PC-3 (cell line): ENCODE results near the gene ATP5PB. TPM values are rescaled to one million over a fixed set of nuclear protein-coding genes. Genes with fewer than 3 reads are reported as not detected.

Experiments used
- ATAC-seq: fragments of 200-7000 bp; cut with Tn5 transposase; 2 replicates; pipeline ENCODE4 v1.9.1; 2020; ENCODE audit warnings: mild to moderate bottlenecking, moderate library complexity
- BruUV-seq: library from RNA; stranded (reverse); fragments of 400-500 nt; replicated peaks from 2 replicates; lab custom pipeline; 2021; lab: Mats Ljungman, UMichigan
- CTCF ChIA-PET: fragments of 300-600 bp; sonication (Branson Sonifier 250); formaldehyde crosslinking; loops from one replicate; lab custom pipeline; 2022; ENCODE audit warnings: antibody characterized with exemption; lab: Charles Lee
- POLR2A ChIA-PET: fragments of 300-600 bp; sonication (Branson Sonifier 250); formaldehyde crosslinking; loops from one replicate; lab custom pipeline; 2022; ENCODE audit warnings: antibody characterized with exemption; ENCODE audit not compliant: unreplicated experiment; lab: Charles Lee
- DNase-seq: peaks from one replicate; pipeline ENCODE4 v3.0.0-alpha.2; 2015
- H2AFZ ChIP-seq: fragments of 300-600 bp; sonication (generic); 2 replicates; pipeline ENCODE4 v1.6.0; 2016; ENCODE audit warnings: antibody characterized with exemption, low read length
- H3F3A ChIP-seq: fragments of 300-600 bp; sonication (generic); one replicate; pipeline ENCODE4 v1.6.0; 2017; ENCODE audit warnings: antibody characterized with exemption, low read length, control low read depth, mild to moderate bottlenecking; ENCODE audit not compliant: unreplicated experiment
- H3K27ac ChIP-seq: fragments of 300-600 bp; sonication (generic); 2 replicates; pipeline ENCODE4 v1.5.1; 2016; ENCODE audit warnings: mild to moderate bottlenecking, low read length
- H3K27me3 ChIP-seq: fragments of 300-600 bp; sonication (generic); 2 replicates; pipeline ENCODE4 v1.6.1; 2016; ENCODE audit warnings: low read length, mixed read lengths
- H3K36me3 ChIP-seq: fragments of 300-600 bp; sonication (generic); 2 replicates; pipeline ENCODE4 v1.6.1; 2016; ENCODE audit warnings: low read depth, mixed run types, low read length, mixed read lengths
- H3K4me1 ChIP-seq: fragments of 300-600 bp; sonication (generic); 2 replicates; pipeline ENCODE4 v1.5.1; 2016; ENCODE audit warnings: low read length; ENCODE audit not compliant: insufficient read depth
- H3K4me2 ChIP-seq: fragments of 300-600 bp; sonication (generic); 2 replicates; pipeline ENCODE4 v1.6.0; 2016; ENCODE audit warnings: low read length
- H3K4me3 ChIP-seq: fragments of 300-600 bp; sonication (generic); 2 replicates; pipeline ENCODE4 v1.5.1; 2016; ENCODE audit warnings: mild to moderate bottlenecking, low read length, mixed read lengths
- H3K79me2 ChIP-seq: fragments of 300-600 bp; sonication (generic); 2 replicates; pipeline ENCODE4 v1.6.1; 2017; ENCODE audit warnings: low read length, mixed read lengths
- H3K9ac ChIP-seq: fragments of 300-600 bp; sonication (generic); 2 replicates; pipeline ENCODE4 v1.6.0; 2016; ENCODE audit warnings: mild to moderate bottlenecking, low read length
- H3K9me2 ChIP-seq: fragments of 300-600 bp; sonication (generic); replicated peaks from 2 replicates; pipeline ENCODE4 v1.6.1; 2016; ENCODE audit warnings: mixed run types, low read length, mixed read lengths
- H3K9me3 ChIP-seq: fragments of 300-600 bp; sonication (generic); 2 replicates; pipeline ENCODE4 v1.6.1; 2016; ENCODE audit warnings: low read length, mixed read lengths
- H4K20me1 ChIP-seq: fragments of 300-600 bp; sonication (generic); 2 replicates; pipeline ENCODE4 v1.6.1; 2016; ENCODE audit warnings: low read length, mixed read lengths
- EZH2 ChIP-seq: fragments of 300-600 bp; sonication (generic); IDR thresholded peaks from one replicate; pipeline ENCODE4 v1.6.1; 2017; ENCODE audit warnings: antibody characterized with exemption, mild to moderate bottlenecking, low read length; ENCODE audit not compliant: unreplicated experiment
- EZH2phosphoT487 ChIP-seq: fragments of 300-600 bp; sonication (generic); IDR thresholded peaks from 2 replicates; pipeline ENCODE4 v1.6.1; 2018; ENCODE audit warnings: mild to moderate bottlenecking, antibody characterized with exemption, low read length, borderline replicate concordance
- intact Hi-C: fragments of 100-400 bp; cut with micrococcal nuclease; formaldehyde crosslinking; loops from 2 replicates; pipeline ENCODE4 v1.9.0; 2023
- total RNA-seq: library from RNA; depleted of rRNA; stranded (reverse); fragments of >200 nt; gene quantifications from 2 replicates; pipeline ENCODE4 v1.2.3, GENCODE V29; 2014
- TF ChIP-seq, protein P1 (sequence below): fragments of 300-600 bp; sonication (generic); conservative IDR thresholded peaks from 2 replicates; pipeline ENCODE4 v1.5.1; 2017; ENCODE audit warnings: antibody characterized with exemption, low read depth, mild to moderate bottlenecking, low read length

ATP5PB gene
- total RNA-seq, 1 experiment from 2014 or later = 612 TPM

DNA sequence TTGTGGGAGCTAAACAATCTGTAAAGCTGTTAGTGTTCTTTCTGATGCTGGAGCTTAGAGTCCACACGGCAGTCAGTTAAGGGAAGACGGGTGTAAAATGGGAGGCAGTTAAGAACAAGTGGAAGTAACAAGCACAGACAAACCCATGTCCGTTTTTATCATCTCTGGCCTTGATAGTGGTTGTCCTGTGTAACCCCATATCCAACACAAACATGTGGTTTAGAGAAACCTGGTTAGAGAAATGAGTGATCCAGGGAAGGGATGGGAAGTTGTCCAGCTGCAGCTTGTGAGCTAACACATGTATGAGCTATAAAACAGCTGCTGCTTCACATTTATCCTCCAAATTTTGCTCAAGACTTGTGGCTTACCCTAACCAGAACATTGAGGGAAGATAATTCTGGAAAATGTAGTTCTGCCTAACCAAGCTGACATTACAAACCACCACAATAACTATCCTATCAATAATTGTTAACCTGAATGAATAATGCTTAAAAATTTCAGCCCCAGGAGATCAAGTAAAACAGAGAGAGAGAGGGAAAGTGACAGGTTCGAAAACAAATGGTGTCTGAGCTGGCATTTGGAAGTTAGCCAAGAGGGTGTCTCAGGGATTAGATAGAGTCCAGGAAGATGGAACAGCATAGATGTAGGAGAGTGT, 13.9 kb downstream of the ATP5PB start:
- Histone ChIP-seq H3K9me2 (no peaks in the 10 kb centered on the region), H3K27ac (no peak overlapping the region), H3K9me3 (no peaks in the 10 kb centered on the region), H3K4me2 (no peak overlapping the region), H3K27me3 (no peaks in the 10 kb centered on the region), H4K20me1 (no peaks in the 10 kb centered on the region), H3K9ac (no peak overlapping the region), H3K4me3 (no peak overlapping the region), H2AFZ (no peak overlapping the region), H3K4me1 (no peaks in the 10 kb centered on the region; the same call in 1 of the 2 replicates), H3F3A (peaks cover 7% of the 10 kb centered on the region), H3K36me3 (peaks cover 43% of the 10 kb centered on the region), H3K79me2 (no peaks in the 10 kb centered on the region; the same call in 1 of the 2 replicates)
- ChIA-PET POLR2A (no interaction called here), CTCF (no interaction called here)
- intact Hi-C loops = no loop called here
- DNase-seq (peak; percentile 62), ATAC-seq (no peak; the same call in 1 of the 2 replicates)
- no TSS peak for BruUV-seq
- TF ChIP-seq EZH2phosphoT487 (no peak), EZH2 (no peak)
- TF ChIP-seq, protein P1, sequence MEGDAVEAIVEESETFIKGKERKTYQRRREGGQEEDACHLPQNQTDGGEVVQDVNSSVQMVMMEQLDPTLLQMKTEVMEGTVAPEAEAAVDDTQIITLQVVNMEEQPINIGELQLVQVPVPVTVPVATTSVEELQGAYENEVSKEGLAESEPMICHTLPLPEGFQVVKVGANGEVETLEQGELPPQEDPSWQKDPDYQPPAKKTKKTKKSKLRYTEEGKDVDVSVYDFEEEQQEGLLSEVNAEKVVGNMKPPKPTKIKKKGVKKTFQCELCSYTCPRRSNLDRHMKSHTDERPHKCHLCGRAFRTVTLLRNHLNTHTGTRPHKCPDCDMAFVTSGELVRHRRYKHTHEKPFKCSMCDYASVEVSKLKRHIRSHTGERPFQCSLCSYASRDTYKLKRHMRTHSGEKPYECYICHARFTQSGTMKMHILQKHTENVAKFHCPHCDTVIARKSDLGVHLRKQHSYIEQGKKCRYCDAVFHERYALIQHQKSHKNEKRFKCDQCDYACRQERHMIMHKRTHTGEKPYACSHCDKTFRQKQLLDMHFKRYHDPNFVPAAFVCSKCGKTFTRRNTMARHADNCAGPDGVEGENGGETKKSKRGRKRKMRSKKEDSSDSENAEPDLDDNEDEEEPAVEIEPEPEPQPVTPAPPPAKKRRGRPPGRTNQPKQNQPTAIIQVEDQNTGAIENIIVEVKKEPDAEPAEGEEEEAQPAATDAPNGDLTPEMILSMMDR = no peak

DNA sequence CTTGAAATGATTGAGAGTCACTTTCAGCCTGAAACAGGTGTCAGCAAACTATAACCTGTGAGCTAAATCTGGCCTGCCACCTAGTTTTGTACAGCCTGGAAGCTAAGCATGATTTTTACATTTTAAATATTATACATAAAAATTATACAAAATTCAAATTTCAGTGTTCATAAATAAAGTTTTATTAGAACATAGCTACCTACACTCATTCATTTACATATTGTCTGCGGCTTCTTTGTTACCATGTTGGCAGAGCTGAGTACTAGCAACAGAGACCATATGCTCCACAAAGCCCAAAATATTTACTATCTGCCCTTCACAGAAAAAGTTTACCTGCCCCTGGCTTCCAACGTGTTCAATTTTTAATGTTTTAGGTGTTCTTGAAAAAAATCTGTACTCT, 16.5 kb downstream of the ATP5PB start:
- Histone ChIP-seq H3K4me1 (no peaks in the 10 kb centered on the region; the same call in 1 of the 2 replicates), H3K9ac (no peak overlapping the region), H3K27me3 (no peaks in the 10 kb centered on the region), H2AFZ (no peak overlapping the region), H3F3A (peaks cover 7% of the 10 kb centered on the region), H4K20me1 (no peaks in the 10 kb centered on the region), H3K9me2 (no peaks in the 10 kb centered on the region), H3K9me3 (no peaks in the 10 kb centered on the region), H3K27ac (no peak overlapping the region), H3K79me2 (no peaks in the 10 kb centered on the region), H3K4me3 (no peak overlapping the region), H3K4me2 (no peak overlapping the region), H3K36me3 (peaks cover 33% of the 10 kb centered on the region)
- no peak for TF ChIP-seq EZH2
- intact Hi-C loops = no loop called here
- BruUV-seq = no TSS peak
- ChIA-PET CTCF (no interaction called here), POLR2A (no interaction called here)
- ATAC-seq = no peak
- DNase-seq = no peak

GRCh38 chr1:111466480-111466879, 17.2 kb downstream of the ATP5PB start:
- no peak for ATAC-seq
- Histone ChIP-seq H3K9me2 (no peaks in the 10 kb centered on the region), H4K20me1 (no peaks in the 10 kb centered on the region), H3F3A (peaks cover 7% of the 10 kb centered on the region), H3K27ac (no peak overlapping the region), H3K4me2 (no peak overlapping the region), H3K79me2 (no peaks in the 10 kb centered on the region), H3K4me3 (no peak overlapping the region), H3K9ac (no peak overlapping the region), H2AFZ (no peak overlapping the region), H3K27me3 (no peaks in the 10 kb centered on the region), H3K36me3 (peaks cover 27% of the 10 kb centered on the region), H3K9me3 (no peaks in the 10 kb centered on the region), H3K4me1 (no peaks in the 10 kb centered on the region; the same call in 1 of the 2 replicates)
- TF ChIP-seq EZH2phosphoT487 = no peak
- TF ChIP-seq EZH2 = no peak
- TF ChIP-seq, protein P1 = no peak
- CTCF ChIA-PET = interaction anchor here (0.5 kb wide), 1 partner anchor 893 kb away, joined by 3 read pairs; no protein-coding TSS in a partner anchor
- BruUV-seq = no TSS peak
- no peak for DNase-seq
- intact Hi-C loops = no loop called here
- POLR2A ChIA-PET = no interaction called here
